Heart left ventricle (tissue), 13 donors: Measurements from ENCODE around the gene SLC39A9.

Source experiments
- POLR2A ChIP-seq, 2 donors: fragments of 450-650 bp; IDR thresholded peaks; one replicate each; pipeline ENCODE4 v1.6.1; 2017; ENCODE audit warnings: antibody characterized with exemption in 2 of 2, mild to moderate bottlenecking in 2 of 2, moderate library complexity in 2 of 2
- TF ChIP-seq, protein P1 (sequence below), 12 donors: fragments of 200-600 bp; sonication (generic) in 4 of 12; IDR thresholded peaks; one replicate each; pipeline versions ENCODE4 v1.5.0 to v1.8.0; 2018 to 2022; ENCODE audit warnings: antibody characterized with exemption in 12 of 12, mild to moderate bottlenecking in 5 of 12
- donor health status: ischemic (EF 13 %, LVEDD 7.1; RV severe dilation, severe dysfunction).
- donor health status: DM: no; HTN: yes; CAD: no.
- donor health status: DM: no; HTN: no; CAD: no.
- donor health status: ischemic (EF 25% LVEDD 6.9; RV normal size, moderate dysfunction).
- donor health status: ischemic (EF 25% LVEDD 5.7; RV mildly dilated, moderate dysfunction).
- donor health status: ischemic (EF 35%, LVEDD 5.7; RV mildly dilated, moderate dysfunction).
- donor health status: nonischemic (EF 11% LVEDD 7.7; RV severe dilation, severe dysfunction).
- donor health status: DM: yes; HTN: yes; CAD: no.
- donor health status: PGD.
- donor health status: ischemic (EF 29% LVEDD 5.4; RV normal size, mild dysfunction).
- donor health status: nonischemic (EF 23%, LVEDD 6.1; RV moderate dilation, normal function).

- TF ChIP-seq, protein P1, sequence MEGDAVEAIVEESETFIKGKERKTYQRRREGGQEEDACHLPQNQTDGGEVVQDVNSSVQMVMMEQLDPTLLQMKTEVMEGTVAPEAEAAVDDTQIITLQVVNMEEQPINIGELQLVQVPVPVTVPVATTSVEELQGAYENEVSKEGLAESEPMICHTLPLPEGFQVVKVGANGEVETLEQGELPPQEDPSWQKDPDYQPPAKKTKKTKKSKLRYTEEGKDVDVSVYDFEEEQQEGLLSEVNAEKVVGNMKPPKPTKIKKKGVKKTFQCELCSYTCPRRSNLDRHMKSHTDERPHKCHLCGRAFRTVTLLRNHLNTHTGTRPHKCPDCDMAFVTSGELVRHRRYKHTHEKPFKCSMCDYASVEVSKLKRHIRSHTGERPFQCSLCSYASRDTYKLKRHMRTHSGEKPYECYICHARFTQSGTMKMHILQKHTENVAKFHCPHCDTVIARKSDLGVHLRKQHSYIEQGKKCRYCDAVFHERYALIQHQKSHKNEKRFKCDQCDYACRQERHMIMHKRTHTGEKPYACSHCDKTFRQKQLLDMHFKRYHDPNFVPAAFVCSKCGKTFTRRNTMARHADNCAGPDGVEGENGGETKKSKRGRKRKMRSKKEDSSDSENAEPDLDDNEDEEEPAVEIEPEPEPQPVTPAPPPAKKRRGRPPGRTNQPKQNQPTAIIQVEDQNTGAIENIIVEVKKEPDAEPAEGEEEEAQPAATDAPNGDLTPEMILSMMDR (IDR thresholded peaks at IDR 0.05) = peak; percentile 57 to 88 (median 75)
- TF ChIP-seq POLR2A (IDR thresholded peaks at IDR 0.05) = no peak
Measured at GRCh38 chr14:69460093-69460701, 61.7 kb downstream of the SLC39A9 start.
